Stomach (tissue), 9 donors: ENCODE data around the gene ZNF227. TPM values are rescaled to one million over a fixed set of nuclear protein-coding genes. Genes with fewer than 3 reads are reported as not detected.
"Not testable (repeated sequence)": the region's sequence is repeated elsewhere in the genome, so short reads cannot be mapped to it uniquely, and the experiment has no call there.

ENCODE experiments used
- DNase-seq, 2 donors: peaks; one replicate each; pipeline versions ENCODE4 v3.0.0 to v3.0.0-alpha.2; 2013 to 2019
- H3K27ac ChIP-seq, 5 donors: fragments of 200-600 bp in 4 of 5; sonication (generic) in 4 of 5; one replicate each; pipeline ENCODE4 v1.5.1; 2013 to 2019; ENCODE audit warnings: mild to moderate bottlenecking in 1 of 5, moderate library complexity in 1 of 5
- H3K27me3 ChIP-seq, 3 donors: fragments of 200-600 bp; sonication (generic); one replicate each; pipeline ENCODE4 v1.5.1; 2017 to 2019; ENCODE audit warnings: mixed run types in 1 of 3
- H3K36me3 ChIP-seq, 4 donors: fragments of 200-600 bp; sonication (generic); 1 replicate in 3 of 4; 2 replicates in 1 of 4; pipeline ENCODE4 v1.5.1; 2016 to 2019
- H3K4me1 ChIP-seq, 4 donors: fragments of 200-600 bp; sonication (generic); one replicate each; pipeline ENCODE4 v1.5.1; 2016 to 2019
- H3K4me3 ChIP-seq, 4 donors: fragments of 200-600 bp; sonication (generic) in 3 of 4; one replicate each; pipeline ENCODE4 v1.5.1; 2016 to 2019; ENCODE audit warnings: mild to moderate bottlenecking in 1 of 4
- H3K9me3 ChIP-seq, 4 donors: fragments of 200-600 bp; sonication (generic); one replicate each; pipeline ENCODE4 v1.5.1; 2016 to 2019
- EP300 ChIP-seq: sonication (generic); formaldehyde crosslinking; IDR thresholded peaks from one replicate; pipeline ENCODE4 v1.6.1; 2017; ENCODE audit warnings: antibody characterized with exemption
- POLR2A ChIP-seq, 4 donors: fragments of 450-650 bp; IDR thresholded peaks; one replicate each; pipeline ENCODE4 v1.6.1; 2016; ENCODE audit warnings: antibody characterized with exemption in 4 of 4, control low read depth in 2 of 4, mild to moderate bottlenecking in 1 of 4, moderate library complexity in 1 of 4
- POLR2AphosphoS5 ChIP-seq, 3 donors: sonication (generic); formaldehyde crosslinking; IDR thresholded peaks; one replicate each; pipeline ENCODE4 v1.6.1; 2016; ENCODE audit warnings: antibody characterized with exemption in 3 of 3
- WGBS, 5 donors: extraction: QIAGEN DNeasy Blood & Tissue Kit in 3 of 5; methylation state at CpG; one replicate each; pipeline versions ENCODE4 v1.1.5 to v1.1.7; 2013 to 2018; 5-methylcytosine and 5-hydroxymethylcytosine counted together
- intact Hi-C: fragments of 100-400 bp; cut with DNase I; formaldehyde crosslinking; loops from one replicate; pipeline ENCODE4 v1.15.1; 2023; ENCODE audit warnings: low total_unique reads
- polyA plus RNA-seq, 3 donors: library from polyadenylated mRNA; stranded (reverse); fragments of 200-250 nt; gene quantifications; one replicate each; pipeline ENCODE4 v1.2.3, GENCODE V29; 2013
- total RNA-seq, 5 donors: library from RNA; depleted of rRNA; stranded (reverse); fragments of >200 nt; gene quantifications; one replicate each; pipeline versions ENCODE4 v1.1.0 to v1.2.3, GENCODE V29; 2014 to 2016
- TF ChIP-seq, protein P1 (sequence below), 7 experiments: fragments of 450-650 bp in 4 of 7; fragments of 200-600 bp in 3 of 7; sonication (generic) in 3 of 7; IDR thresholded peaks; one replicate each; pipeline ENCODE4 v1.5.1; 2016 to 2019; ENCODE audit warnings: antibody characterized with exemption in 7 of 7, control low read depth in 2 of 7, mild to moderate bottlenecking in 1 of 7
- donor health status: healthy with polysubstance abuse.
- donor health status: Bipolar disorder and iron deficiency.
- donor health status: healthy.

The ZNF227 gene
- total and polyA plus RNA-seq, 8 donors: 0.58 to 31.9 (median 5.1) TPM

DNA sequence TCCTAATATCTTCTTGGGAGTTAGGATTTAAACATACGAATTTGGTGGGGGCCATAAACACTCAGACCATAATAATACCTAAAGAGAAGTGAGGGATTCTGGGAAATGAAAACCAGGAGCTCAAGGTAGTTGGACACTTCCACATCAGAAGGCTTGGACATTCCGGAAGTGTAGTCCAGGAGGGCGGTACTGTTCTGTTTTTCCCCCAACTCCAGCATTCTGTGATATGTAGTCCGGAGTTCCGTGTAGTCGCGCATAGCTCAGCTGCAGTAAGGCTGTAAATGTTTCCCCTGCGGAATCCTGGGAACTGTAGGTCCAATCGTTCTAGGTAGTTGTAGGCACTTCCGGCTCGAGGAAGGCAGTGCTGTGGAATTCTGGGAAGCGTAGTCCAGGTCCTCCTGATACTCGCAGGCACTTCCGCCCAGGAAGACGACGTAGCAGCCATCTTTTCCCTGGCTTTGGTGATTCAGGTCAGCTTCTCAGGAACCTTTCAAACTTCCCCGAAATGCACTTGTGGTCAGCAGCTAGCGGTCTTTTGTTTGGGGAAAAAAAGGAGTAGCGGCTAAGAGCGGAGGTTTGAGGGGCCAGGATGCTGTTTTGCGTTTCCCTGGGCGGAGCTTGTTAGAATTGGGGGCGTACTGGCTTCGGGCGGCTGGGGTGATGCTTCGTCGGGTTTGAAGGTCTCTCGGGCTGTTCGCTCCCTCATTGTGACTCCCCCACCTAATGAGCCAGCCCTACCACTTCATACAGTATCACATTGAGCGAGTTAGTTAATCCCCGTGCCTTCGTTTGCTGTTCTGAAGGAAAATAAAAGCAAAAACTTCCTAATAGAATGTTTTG is 47.4 kb upstream of the ZNF227 start, which contains the start of gene ZNF226:
TSS of gene ZNF226 (plus strand) at position 428 of the 840 bp plus-strand sequence. CDS start 4,981 bp downstream, outside the sequence.
- intact Hi-C loops: no loop called here
- H3K9me3 ChIP-seq: peaks cover 19 to 81% (median 50%) of the 10 kb centered on the region in 4 donors
- WGBS, 5 donors: 0 to 1% (median 1%) methylated on average over 32 of the region's 32 CpGs

DNA sequence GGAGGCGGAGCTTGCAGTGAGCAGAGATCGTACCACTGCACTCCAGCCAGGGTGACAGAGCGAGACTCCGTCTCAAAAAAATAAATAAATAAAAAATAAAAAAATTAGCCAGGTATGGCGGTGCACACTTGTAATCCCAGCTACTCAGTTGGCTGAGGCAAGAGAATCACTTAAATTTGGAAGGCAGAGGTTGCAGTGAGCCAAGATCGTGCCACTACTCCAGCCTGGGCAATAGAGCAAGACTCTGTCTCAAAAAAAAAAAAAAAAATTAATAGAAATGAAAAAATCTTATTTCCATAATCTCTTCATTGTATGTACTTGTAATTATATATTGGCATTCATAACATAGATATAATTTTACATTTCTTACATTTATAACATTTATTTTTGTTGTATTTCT is 41.7 kb upstream of the ZNF227 start:
- peaks cover 37 to 97% (median 75%) of the 10 kb centered on the region in 4 donors for H3K9me3 ChIP-seq
- H3K4me1 ChIP-seq: peaks cover 6 to 13% (median 11%) of the 10 kb centered on the region in 4 donors
- DNase-seq, H3K27me3 ChIP-seq, intact Hi-C loops, H3K4me3 ChIP-seq, H3K27ac ChIP-seq: not testable (repeated sequence)
- 95 to 99% (median 98%) methylated on average over 6 of the region's 6 CpGs for WGBS, 5 donors
- H3K36me3 ChIP-seq: peaks cover 66 to 95% (median 92%) of the 10 kb centered on the region in 4 donors

More for the DNA sequence above, 47.4 kb upstream of the ZNF227 start, which contains the start of gene ZNF226:
- DNase-seq: peak; percentile 91 to 99
- H3K27ac ChIP-seq: peak within 1 kb of the TSS; percentile 84 to 90 (median 86)
- H3K27me3 ChIP-seq: no peaks in the 10 kb centered on the region
- peak within 1 kb of the TSS; percentile 72 to 83 (median 81) for H3K4me3 ChIP-seq
- TF ChIP-seq EP300 (no peak), POLR2AphosphoS5 (IDR thresholded peaks at IDR 0.05) (peak; percentile 86 to 96 (median 87))
- H3K4me1 ChIP-seq: peaks cover 7 to 22% (median 15%) of the 10 kb centered on the region in 4 donors
- H3K36me3 ChIP-seq: peaks cover 8 to 38% (median 35%) of the 10 kb centered on the region in 4 donors

DNA sequence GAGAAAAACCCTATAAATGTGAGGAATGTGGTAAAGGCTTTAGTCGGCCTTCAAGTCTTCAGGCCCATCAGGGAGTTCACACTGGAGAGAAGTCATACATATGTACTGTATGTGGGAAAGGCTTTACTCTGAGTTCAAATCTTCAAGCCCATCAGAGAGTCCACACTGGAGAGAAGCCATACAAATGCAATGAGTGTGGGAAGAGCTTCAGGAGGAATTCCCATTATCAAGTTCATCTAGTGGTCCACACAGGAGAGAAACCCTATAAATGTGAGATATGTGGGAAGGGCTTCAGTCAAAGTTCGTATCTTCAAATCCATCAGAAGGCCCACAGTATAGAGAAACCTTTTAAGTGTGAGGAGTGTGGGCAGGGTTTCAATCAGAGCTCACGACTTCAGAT is 35.7 kb upstream of the ZNF227 start:
- Histone ChIP-seq H3K27me3 (no peaks in the 10 kb centered on the region), H3K4me1 (no peaks in the 10 kb centered on the region), H3K4me3 (no peak overlapping the region), H3K27ac (no peak overlapping the region), H3K36me3 (peaks cover 51 to 62% (median 56%) of the 10 kb centered on the region in 4 donors), H3K9me3 (peaks cover 78 to 100% (median 99%) of the 10 kb centered on the region in 4 donors)
- no peak for TF ChIP-seq POLR2AphosphoS5 (IDR thresholded peaks at IDR 0.05)
- TF ChIP-seq, protein P1, sequence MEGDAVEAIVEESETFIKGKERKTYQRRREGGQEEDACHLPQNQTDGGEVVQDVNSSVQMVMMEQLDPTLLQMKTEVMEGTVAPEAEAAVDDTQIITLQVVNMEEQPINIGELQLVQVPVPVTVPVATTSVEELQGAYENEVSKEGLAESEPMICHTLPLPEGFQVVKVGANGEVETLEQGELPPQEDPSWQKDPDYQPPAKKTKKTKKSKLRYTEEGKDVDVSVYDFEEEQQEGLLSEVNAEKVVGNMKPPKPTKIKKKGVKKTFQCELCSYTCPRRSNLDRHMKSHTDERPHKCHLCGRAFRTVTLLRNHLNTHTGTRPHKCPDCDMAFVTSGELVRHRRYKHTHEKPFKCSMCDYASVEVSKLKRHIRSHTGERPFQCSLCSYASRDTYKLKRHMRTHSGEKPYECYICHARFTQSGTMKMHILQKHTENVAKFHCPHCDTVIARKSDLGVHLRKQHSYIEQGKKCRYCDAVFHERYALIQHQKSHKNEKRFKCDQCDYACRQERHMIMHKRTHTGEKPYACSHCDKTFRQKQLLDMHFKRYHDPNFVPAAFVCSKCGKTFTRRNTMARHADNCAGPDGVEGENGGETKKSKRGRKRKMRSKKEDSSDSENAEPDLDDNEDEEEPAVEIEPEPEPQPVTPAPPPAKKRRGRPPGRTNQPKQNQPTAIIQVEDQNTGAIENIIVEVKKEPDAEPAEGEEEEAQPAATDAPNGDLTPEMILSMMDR (IDR thresholded peaks at IDR 0.05): no peak
- TF ChIP-seq POLR2A (IDR thresholded peaks at IDR 0.05): no peak
- TF ChIP-seq EP300: no peak
- no peak for DNase-seq
- 94 to 100% (median 97%) methylated on average over 3 of the region's 3 CpGs for WGBS, 5 donors
- intact Hi-C loops: no loop called here

DNA sequence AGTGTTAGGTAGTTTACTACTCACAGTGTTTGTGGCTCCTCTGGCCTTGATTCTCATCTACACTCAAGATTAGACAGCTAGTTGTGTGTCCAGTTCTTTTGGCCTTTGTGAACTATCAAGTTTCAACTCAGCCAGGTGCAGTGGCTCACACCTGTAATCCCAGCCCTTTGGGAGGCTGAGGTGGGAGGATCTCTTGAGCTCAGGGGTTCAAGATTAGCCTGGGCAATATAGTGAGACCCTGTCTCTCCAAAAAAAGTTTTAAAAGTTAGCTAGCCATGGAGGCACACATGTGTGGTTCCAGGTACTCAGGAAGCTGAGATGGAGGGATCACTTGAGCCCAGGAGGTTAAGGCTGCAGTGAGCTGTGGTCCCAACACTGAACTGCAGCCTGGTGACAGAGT is 31.4 kb upstream of the ZNF227 start:
- Histone ChIP-seq H3K4me1 (no peaks in the 10 kb centered on the region), H3K36me3 (peaks cover 7 to 18% (median 12%) of the 10 kb centered on the region in 4 donors), H3K4me3 (no peak overlapping the region), H3K27me3 (no peaks in the 10 kb centered on the region), H3K9me3 (peaks cover 50 to 100% (median 97%) of the 10 kb centered on the region in 4 donors), H3K27ac (no peak overlapping the region)
- TF ChIP-seq POLR2A (IDR thresholded peaks at IDR 0.05) (no peak), POLR2AphosphoS5 (IDR thresholded peaks at IDR 0.05) (no peak), EP300 (no peak)
- TF ChIP-seq, protein P1 (IDR thresholded peaks at IDR 0.05): no peak
- DNase-seq: no peak
- intact Hi-C loops: no loop called here

DNA sequence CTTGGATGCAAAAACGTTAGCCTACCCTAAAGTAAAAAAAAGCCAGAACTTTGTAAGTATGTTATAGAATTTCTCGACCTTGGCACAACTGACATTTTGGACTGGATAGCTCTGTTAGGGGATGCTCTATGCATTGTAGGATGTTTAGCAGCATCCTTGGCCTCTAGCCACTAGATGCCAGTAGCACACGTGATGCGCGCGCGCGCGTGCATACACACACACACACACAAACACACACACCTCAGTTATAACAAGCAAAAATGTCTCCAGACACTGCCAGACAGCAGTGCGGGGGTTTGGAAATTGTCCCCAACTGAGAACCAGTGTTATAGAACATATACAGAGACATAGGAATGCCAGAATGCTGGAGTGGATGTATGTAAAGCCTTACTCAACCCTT is 30.2 kb upstream of the ZNF227 start:
- no peaks in the 10 kb centered on the region for H3K4me1 ChIP-seq
- intact Hi-C loops: no loop called here
- H3K4me3 ChIP-seq: no peak overlapping the region
- H3K9me3 ChIP-seq: peaks cover 39 to 98% (median 92%) of the 10 kb centered on the region in 4 donors
- TF ChIP-seq POLR2AphosphoS5 (IDR thresholded peaks at IDR 0.05) (no peak), POLR2A (IDR thresholded peaks at IDR 0.05) (no peak), EP300 (no peak)
- TF ChIP-seq, protein P1 (IDR thresholded peaks at IDR 0.05): no peak
- WGBS, 5 donors: 80 to 93% (median 84%) methylated on average over 10 of the region's 10 CpGs
- no peak overlapping the region for H3K27ac ChIP-seq
- H3K27me3 ChIP-seq: no peaks in the 10 kb centered on the region
- DNase-seq: no peak
- H3K36me3 ChIP-seq: peaks cover 0 to 6% (median 1%) of the 10 kb centered on the region in 4 donors
